ENCODE results near the gene SLC6A13. TPM values are rescaled to one million over a fixed set of nuclear protein-coding genes. Genes with fewer than 3 reads are reported as not detected.

The SLC6A13 gene
- total RNA-seq, 1 experiment from 2014 or later = not detected

- Histone ChIP-seq H2AK5ac (ENCODE audit: insufficient read length, low read length) (no peak overlapping the region), H3K14ac (ENCODE audit: insufficient read depth, low read length) (no peak overlapping the region), H2BK15ac (ENCODE audit: low read depth, low read length) (no peak overlapping the region), H3K79me2 (ENCODE audit: insufficient read depth, low read length) (no peaks in the 10 kb centered on the region), H3T11ph (ENCODE audit: low read length) (no peak overlapping the region), H3K23me2 (ENCODE audit: insufficient read length, low read depth, low read length, poor library complexity, severe bottlenecking) (no peaks in the 10 kb centered on the region), H3K27me3 (ENCODE audit: insufficient read depth, low read length) (no peaks in the 10 kb centered on the region), H2BK120ac (ENCODE audit: low read depth, low read length, poor library complexity, severe bottlenecking) (no peak overlapping the region), H4K20me1 (ENCODE audit: control insufficient read depth, insufficient read depth, insufficient read length) (no peaks in the 10 kb centered on the region), H2BK20ac (ENCODE audit: low read depth, low read length, poor library complexity, severe bottlenecking) (no peak overlapping the region), H3K9me3 (ENCODE audit: control insufficient read depth, low read depth, low read length) (no peaks in the 10 kb centered on the region), H3K9ac (ENCODE audit: extremely low read depth, insufficient read length, low read length) (no peak overlapping the region), H3K27ac (ENCODE audit: insufficient read length, low read depth, low read length) (no peak overlapping the region), H4K91ac (ENCODE audit: insufficient read length, low read depth, low read length) (no peak overlapping the region), H2AFZ (ENCODE audit: low read length) (no peak overlapping the region), H3K56ac (ENCODE audit: insufficient read length, low read depth, low read length) (no peak overlapping the region), H3K4me2 (ENCODE audit: insufficient read depth, insufficient read length, low read length) (no peak overlapping the region), H3K18ac (ENCODE audit: insufficient read length, low read depth, low read length) (no peak overlapping the region), H2BK12ac (ENCODE audit: insufficient read length, low read depth, low read length) (no peak overlapping the region), H2BK5ac (ENCODE audit: insufficient read length, low read length) (no peak overlapping the region), H4K5ac (ENCODE audit: insufficient read length, low read depth, low read length) (no peak overlapping the region), H3K79me1 (ENCODE audit: insufficient read depth, low read depth, low read length, poor library complexity, severe bottlenecking) (no peaks in the 10 kb centered on the region), H3K23ac (ENCODE audit: insufficient read length, low read depth, low read length) (no peak overlapping the region), H4K8ac (replicated peaks; ENCODE audit: insufficient read length, low read depth, low read length) (no peak overlapping the region), H3K4ac (ENCODE audit: low read depth, low read length) (no peak overlapping the region), H3K4me1 (ENCODE audit: insufficient read depth, low read length) (no peaks in the 10 kb centered on the region; the same call in 1 of the 2 replicates)
- peaks cover 4 to 8% of the 10 kb centered on the region in 2 experiments; a peak in 3 of 4 replicates for H3K4me1 Mint-ChIP-seq
- no peak for DNase-seq
- no peak overlapping the region for H3K27ac Mint-ChIP-seq
- H3K9me3 Mint-ChIP-seq = no peaks in the 10 kb centered on the region; a peak in 1 of 5 replicates
- TF ChIP-seq CTCF (conservative IDR thresholded peaks at IDR 0.05) = peak; percentile 35; the same call in 2 of the 3 replicates
- H3K4me3 Mint-ChIP-seq = no peak overlapping the region
- H3K36me3 Mint-ChIP-seq (ENCODE audit: insufficient read depth in 1 of 3, low read depth in 3 of 3) = no peaks in the 10 kb centered on the region
- H3K27me3 Mint-ChIP-seq (ENCODE audit: low read depth) = peaks cover 34% of the 10 kb centered on the region
- WGBS (ENCODE audit: extremely low coverage, insufficient read length, low lambda C conversion rate) = 100% methylated on average over 1 of the region's 10 CpGs
Measured at GRCh38 chr12:254039-254438, 8.6 kb downstream of the SLC6A13 start.

Data from H9 (cell line).